Gastroesophageal sphincter (tissue), 4 donors: ENCODE data around the gene PDE4B. TPM values are rescaled to one million over a fixed set of nuclear protein-coding genes. Genes with fewer than 3 reads are reported as not detected.
A peak's percentile ranks its signal among the peaks of the same experiment; 100 is the strongest.

Experiments
- ATAC-seq: fragments of 150-250 bp; one replicate; pipeline ENCODE4 v1.9.1; 2016; ENCODE audit warnings: mild to moderate bottlenecking, moderate library complexity
- H3K27ac ChIP-seq, 4 donors: fragments of 200-600 bp; sonication (generic) in 3 of 4; 1 replicate in 3 of 4; 2 replicates in 1 of 4; pipeline ENCODE4 v1.5.1; 2016 to 2019
- H3K27me3 ChIP-seq: fragments of 200-600 bp; sonication (generic); one replicate; pipeline ENCODE4 v1.5.1; 2019
- H3K36me3 ChIP-seq, 2 donors: fragments of 200-600 bp; sonication (generic); one replicate each; pipeline ENCODE4 v1.5.1; 2019; ENCODE audit warnings: control low read depth in 1 of 2
- H3K4me1 ChIP-seq, 3 donors: fragments of 200-600 bp; sonication (generic); 1 replicate in 2 of 3; 2 replicates in 1 of 3; pipeline ENCODE4 v1.5.1; 2016 to 2019; ENCODE audit warnings: control low read depth in 2 of 3
- H3K4me3 ChIP-seq, 2 donors: fragments of 200-600 bp; sonication (generic); one replicate each; pipeline ENCODE4 v1.5.1; 2019; ENCODE audit warnings: mild to moderate bottlenecking in 1 of 2, moderate library complexity in 1 of 2
- H3K9me3 ChIP-seq, 3 donors: fragments of 200-600 bp; sonication (generic); one replicate each; pipeline ENCODE4 v1.5.1; 2017 to 2019; ENCODE audit warnings: control low read depth in 2 of 3
- CTCF ChIP-seq, 4 experiments: fragments of 200-600 bp in 2 of 4; fragments of 450-650 bp in 2 of 4; sonication (generic) in 1 of 4; IDR thresholded peaks; one replicate each; pipeline ENCODE4 v1.5.1; 2017 to 2019; ENCODE audit warnings: antibody characterized with exemption in 4 of 4, mild to moderate bottlenecking in 2 of 4, moderate library complexity in 2 of 4
- EP300 ChIP-seq: sonication (generic); formaldehyde crosslinking; IDR thresholded peaks from one replicate; pipeline ENCODE4 v1.6.1; 2017; ENCODE audit warnings: antibody characterized with exemption, mild to moderate bottlenecking
- POLR2A ChIP-seq, 2 donors: fragments of 450-650 bp; IDR thresholded peaks; one replicate each; pipeline ENCODE4 v1.6.1; 2017; ENCODE audit warnings: antibody characterized with exemption in 2 of 2, mild to moderate bottlenecking in 2 of 2, moderate library complexity in 1 of 2
- POLR2AphosphoS5 ChIP-seq: sonication (generic); formaldehyde crosslinking; IDR thresholded peaks from one replicate; pipeline ENCODE4 v1.6.1; 2017; ENCODE audit warnings: antibody characterized with exemption
- WGBS, 2 donors: methylation state at CpG; one replicate each; pipeline ENCODE4 v1.1.5; 2018; ENCODE audit warnings: low coverage in 1 of 2; 5-methylcytosine and 5-hydroxymethylcytosine counted together
- total RNA-seq, 4 donors: library from RNA; depleted of rRNA; stranded (reverse); fragments of >200 nt; gene quantifications; one replicate each; pipeline ENCODE4 v1.1.0, GENCODE V29; 2016

The PDE4B gene
- total RNA-seq, 4 donors from 2014 or later = 5.9 to 16.2 (median 8.8) TPM

GRCh38 chr1:66359815-66360214 lies 567.1 kb downstream of the PDE4B start:
- Histone ChIP-seq H3K4me1 (peaks cover 5 to 28% (median 9%) of the 10 kb centered on the region in 3 donors), H3K4me3 (no peak overlapping the region), H3K9me3 (no peaks in the 10 kb centered on the region), H3K27ac (peak overlapping the region in 1 of 4 donors; percentile 26), H3K36me3 (peaks cover 0 to 37% of the 10 kb centered on the region in 2 donors), H3K27me3 (no peaks in the 10 kb centered on the region)
- TF ChIP-seq POLR2AphosphoS5 (no peak), EP300 (no peak), CTCF (IDR thresholded peaks at IDR 0.05) (no peak), POLR2A (IDR thresholded peaks at IDR 0.05) (no peak)
- no peak for ATAC-seq

GRCh38 chr1:66360285-66360724 lies 567.6 kb downstream of the PDE4B start:
- Histone ChIP-seq H3K9me3 (no peaks in the 10 kb centered on the region), H3K4me3 (no peak overlapping the region), H3K36me3 (peaks cover 0 to 41% of the 10 kb centered on the region in 2 donors), H3K4me1 (peaks cover 5 to 26% (median 9%) of the 10 kb centered on the region in 3 donors), H3K27me3 (no peaks in the 10 kb centered on the region), H3K27ac (no peak overlapping the region)
- ATAC-seq = no peak
- WGBS, 2 donors = 57 to 67% methylated on average over 1 to 3 of the region's 3 CpGs
- TF ChIP-seq CTCF (IDR thresholded peaks at IDR 0.05) (no peak), POLR2A (IDR thresholded peaks at IDR 0.05) (no peak), EP300 (no peak), POLR2AphosphoS5 (no peak)

GRCh38 chr1:66364578-66365391 lies 572.1 kb downstream of the PDE4B start:
- no peak overlapping the region for H3K27ac ChIP-seq
- ATAC-seq = no peak

DNA sequence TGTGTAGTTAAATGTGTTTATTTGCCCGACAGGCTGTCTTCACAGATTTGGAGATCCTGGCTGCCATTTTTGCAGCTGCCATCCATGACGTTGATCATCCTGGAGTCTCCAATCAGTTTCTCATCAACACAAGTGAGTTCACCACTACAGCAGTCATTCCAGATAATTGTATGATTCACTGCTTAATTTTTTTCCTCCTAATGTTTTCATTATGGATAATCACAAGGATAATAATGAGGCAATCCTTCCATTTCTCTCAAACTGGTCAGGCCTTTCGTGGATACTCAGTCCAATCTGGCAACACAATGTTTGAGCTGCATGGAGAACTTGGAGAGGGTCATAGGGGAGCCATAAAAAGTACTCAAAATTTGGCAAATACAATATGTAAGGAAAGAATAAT lies 572.9 kb downstream of the PDE4B start:
- no peak overlapping the region for H3K27ac ChIP-seq
- no peaks in the 10 kb centered on the region for H3K27me3 ChIP-seq
- no peak for TF ChIP-seq POLR2A (IDR thresholded peaks at IDR 0.05)
- TF ChIP-seq CTCF (IDR thresholded peaks at IDR 0.05) = no peak
- no peak for TF ChIP-seq POLR2AphosphoS5
- TF ChIP-seq EP300 = no peak
- peak; percentile 66 for ATAC-seq
- no peak overlapping the region for H3K4me3 ChIP-seq
- no peaks in the 10 kb centered on the region for H3K4me1 ChIP-seq
- peaks cover 0 to 64% of the 10 kb centered on the region in 2 donors for H3K36me3 ChIP-seq
- no peaks in the 10 kb centered on the region for H3K9me3 ChIP-seq
- 65 to 71% methylated on average over 3 of the region's 3 CpGs for WGBS, 2 donors

More at GRCh38 chr1:66364578-66365391, 572.1 kb downstream of the PDE4B start:
- no peak overlapping the region for H3K4me3 ChIP-seq
- peaks cover under 1 to 8% (median 3%) of the 10 kb centered on the region in 3 donors for H3K4me1 ChIP-seq
- 68 to 88% methylated on average over 2 of the region's 2 CpGs for WGBS, 2 donors
- H3K36me3 ChIP-seq = peaks cover 0 to 64% of the 10 kb centered on the region in 2 donors
- no peak for TF ChIP-seq EP300
- TF ChIP-seq CTCF (IDR thresholded peaks at IDR 0.05) = no peak
- no peak for TF ChIP-seq POLR2A (IDR thresholded peaks at IDR 0.05)
- no peak for TF ChIP-seq POLR2AphosphoS5
- no peaks in the 10 kb centered on the region for H3K9me3 ChIP-seq
- H3K27me3 ChIP-seq = no peaks in the 10 kb centered on the region

GRCh38 chr1:66366634-66367033 lies 573.9 kb downstream of the PDE4B start:
- peaks cover 0 to 64% of the 10 kb centered on the region in 2 donors for H3K36me3 ChIP-seq
- TF ChIP-seq EP300 (no peak), POLR2A (IDR thresholded peaks at IDR 0.05) (no peak), CTCF (IDR thresholded peaks at IDR 0.05) (no peak), POLR2AphosphoS5 (no peak)
- H3K27me3 ChIP-seq = no peaks in the 10 kb centered on the region
- no peak overlapping the region for H3K27ac ChIP-seq
- no peaks in the 10 kb centered on the region for H3K9me3 ChIP-seq
- no peak overlapping the region for H3K4me3 ChIP-seq
- peaks cover 0 to 6% (median 5%) of the 10 kb centered on the region in 3 donors for H3K4me1 ChIP-seq
- ATAC-seq = no peak
